Measurements from ENCODE around the gene DESI1.

Gene DESI1

DNA sequence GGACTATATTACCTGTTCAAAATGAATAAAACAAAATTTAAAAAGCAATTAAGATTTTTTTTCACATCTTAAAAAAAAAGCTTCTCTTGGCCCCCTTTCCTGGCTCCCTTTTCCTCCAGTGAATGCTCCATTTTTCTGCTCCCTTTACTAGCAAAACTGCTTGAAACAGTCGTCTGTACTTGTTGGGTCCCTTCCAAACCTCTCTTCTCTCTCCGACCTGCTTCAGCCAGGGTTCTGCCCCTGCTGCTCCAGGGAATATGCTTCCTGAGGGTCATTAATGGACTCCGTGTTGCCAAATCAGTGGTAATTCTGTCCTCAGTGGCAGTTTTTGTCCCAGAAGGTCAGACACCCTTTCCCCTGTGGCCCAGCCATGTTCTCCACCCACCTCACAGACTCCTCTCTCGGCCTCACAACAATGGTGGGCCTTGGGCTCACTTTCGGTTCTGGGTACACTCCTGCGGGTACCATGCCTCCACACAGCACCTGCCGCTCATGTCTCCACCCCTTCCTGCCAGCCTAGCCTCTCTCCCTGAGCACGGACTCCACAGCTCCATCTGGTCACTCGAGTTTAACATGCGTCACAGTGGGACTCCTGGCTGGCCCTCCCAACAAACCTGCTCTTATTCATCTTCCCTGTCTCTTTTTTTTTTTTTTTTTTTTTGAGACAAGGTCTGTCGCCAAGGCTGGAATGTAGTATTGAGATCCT lies 68.8 kb downstream of the DESI1 start:
- DNase-seq (ENCODE audit: low read depth), result no peak
- no peak overlapping the region for H3K4me3 ChIP-seq (ENCODE audit: low read depth, low read length)
- TF ChIP-seq, protein P1, sequence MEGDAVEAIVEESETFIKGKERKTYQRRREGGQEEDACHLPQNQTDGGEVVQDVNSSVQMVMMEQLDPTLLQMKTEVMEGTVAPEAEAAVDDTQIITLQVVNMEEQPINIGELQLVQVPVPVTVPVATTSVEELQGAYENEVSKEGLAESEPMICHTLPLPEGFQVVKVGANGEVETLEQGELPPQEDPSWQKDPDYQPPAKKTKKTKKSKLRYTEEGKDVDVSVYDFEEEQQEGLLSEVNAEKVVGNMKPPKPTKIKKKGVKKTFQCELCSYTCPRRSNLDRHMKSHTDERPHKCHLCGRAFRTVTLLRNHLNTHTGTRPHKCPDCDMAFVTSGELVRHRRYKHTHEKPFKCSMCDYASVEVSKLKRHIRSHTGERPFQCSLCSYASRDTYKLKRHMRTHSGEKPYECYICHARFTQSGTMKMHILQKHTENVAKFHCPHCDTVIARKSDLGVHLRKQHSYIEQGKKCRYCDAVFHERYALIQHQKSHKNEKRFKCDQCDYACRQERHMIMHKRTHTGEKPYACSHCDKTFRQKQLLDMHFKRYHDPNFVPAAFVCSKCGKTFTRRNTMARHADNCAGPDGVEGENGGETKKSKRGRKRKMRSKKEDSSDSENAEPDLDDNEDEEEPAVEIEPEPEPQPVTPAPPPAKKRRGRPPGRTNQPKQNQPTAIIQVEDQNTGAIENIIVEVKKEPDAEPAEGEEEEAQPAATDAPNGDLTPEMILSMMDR (IDR thresholded peaks at IDR 0.05; ENCODE audit: control insufficient read depth, extremely low read depth, insufficient read depth), result no peak

DNA sequence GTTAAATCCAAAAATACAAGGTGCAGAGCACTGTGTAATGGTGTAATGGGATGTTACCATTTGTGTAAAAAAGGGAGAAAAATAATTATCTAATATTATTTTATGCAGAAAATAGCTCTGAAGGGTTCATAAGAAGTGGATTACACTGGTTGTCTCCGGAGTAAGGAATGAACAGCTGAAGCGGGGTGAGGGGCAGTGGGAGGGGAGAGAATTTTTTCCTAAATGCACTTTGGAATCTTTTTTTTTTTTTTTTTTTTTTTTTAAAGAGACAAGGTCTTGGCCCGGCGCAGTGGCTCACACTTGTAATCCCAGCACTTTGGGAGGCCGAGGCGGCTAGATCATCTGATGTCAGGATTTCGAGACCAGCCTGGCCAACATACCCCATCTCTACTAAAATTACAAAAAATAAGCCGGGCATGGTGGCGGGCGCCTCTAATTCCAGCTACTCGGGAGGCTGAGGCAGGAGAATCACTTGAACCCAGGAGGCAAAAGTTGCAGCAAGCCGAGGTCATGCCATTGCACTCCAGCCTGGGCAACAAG lies 69.8 kb downstream of the DESI1 start:
- TF ChIP-seq, protein P1 (IDR thresholded peaks at IDR 0.05; ENCODE audit: control insufficient read depth, extremely low read depth, insufficient read depth), result no peak
- H3K4me3 ChIP-seq (ENCODE audit: low read depth, low read length), result no peak overlapping the region
- no peak for DNase-seq (ENCODE audit: low read depth)

DNA sequence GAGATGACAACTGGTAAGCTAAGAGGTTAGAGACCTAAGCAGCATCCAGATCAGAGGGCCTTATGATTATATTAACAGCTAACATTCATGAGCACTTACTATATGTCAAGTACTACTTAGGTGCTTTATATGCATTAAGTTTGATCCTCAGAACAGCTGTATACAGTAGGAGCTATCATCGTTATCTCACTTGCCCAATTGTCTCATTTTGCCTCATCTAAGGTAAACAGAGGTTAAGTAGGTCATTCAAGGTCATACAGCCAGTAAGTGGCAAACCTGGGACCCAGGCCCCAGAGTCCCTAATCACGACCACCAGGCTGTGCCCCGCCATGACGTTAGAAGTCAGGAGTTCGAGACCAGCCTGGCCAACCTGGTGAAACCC lies 72.0 kb downstream of the DESI1 start:
- no peak overlapping the region for H3K4me3 ChIP-seq (ENCODE audit: low read depth, low read length)
- TF ChIP-seq, protein P1 (IDR thresholded peaks at IDR 0.05; ENCODE audit: control insufficient read depth, extremely low read depth, insufficient read depth), result no peak
- no peak for DNase-seq (ENCODE audit: low read depth)

Data from LNCaP clone FGC (cell line).